H9 (cell line): ENCODE data around the gene CCNY. TPM values are rescaled to one million over a fixed set of nuclear protein-coding genes. Genes with fewer than 3 reads are reported as not detected.

Experiments used
- DNase-seq: peaks from one replicate; pipeline ENCODE4 v3.0.0-alpha.2; 2017
- H2AFZ ChIP-seq: one replicate; pipeline ENCODE4 v1.6.1; 2013; ENCODE audit warnings: mild to moderate bottlenecking, low read length, control low read depth, moderate library complexity
- H2AK5ac ChIP-seq: 2 replicates; pipeline ENCODE4 v1.6.1; 2013; ENCODE audit warnings: low read length, control low read depth, mixed read lengths; ENCODE audit not compliant: insufficient read length
- H2BK120ac ChIP-seq: one replicate; pipeline ENCODE4 v1.6.1; 2013; ENCODE audit warnings: low read depth, mild to moderate bottlenecking, low read length, control low read depth, inconsistent platforms; ENCODE audit not compliant: poor library complexity, severe bottlenecking
- H2BK12ac ChIP-seq: 2 replicates; pipeline ENCODE4 v1.6.1; 2013; ENCODE audit warnings: low read length, control low read depth, mixed read lengths, low read depth; ENCODE audit not compliant: insufficient read length
- H2BK15ac ChIP-seq: 2 replicates; pipeline ENCODE4 v1.6.1; 2013; ENCODE audit warnings: low read depth, low read length, control low read depth
- H2BK20ac ChIP-seq: one replicate; pipeline ENCODE4 v1.6.1; 2013; ENCODE audit warnings: low read depth, mild to moderate bottlenecking, low read length, control low read depth, inconsistent platforms; ENCODE audit not compliant: poor library complexity, severe bottlenecking
- H2BK5ac ChIP-seq: 2 replicates; pipeline ENCODE4 v1.6.1; 2013; ENCODE audit warnings: low read length, control low read depth, mixed read lengths; ENCODE audit not compliant: insufficient read length
- H3K14ac ChIP-seq: 2 replicates; pipeline ENCODE4 v1.6.1; 2013; ENCODE audit warnings: low read length, control low read depth; ENCODE audit not compliant: insufficient read depth
- H3K18ac ChIP-seq: 2 replicates; pipeline ENCODE4 v1.6.1; 2013; ENCODE audit warnings: low read depth, mild to moderate bottlenecking, mixed read lengths, low read length, control low read depth; ENCODE audit not compliant: insufficient read length
- H3K23ac ChIP-seq: 2 replicates; pipeline ENCODE4 v1.6.1; 2013; ENCODE audit warnings: low read length, control low read depth, mixed read lengths, low read depth; ENCODE audit not compliant: insufficient read length
- H3K23me2 ChIP-seq: 2 replicates; pipeline ENCODE4 v1.6.1; 2013; ENCODE audit warnings: low read depth, mild to moderate bottlenecking, mixed read lengths, low read length, control low read depth; ENCODE audit not compliant: insufficient read length, poor library complexity, severe bottlenecking
- H3K27ac ChIP-seq: 2 replicates; pipeline ENCODE4 v1.5.1; 2013; ENCODE audit warnings: low read length, control low read depth, mixed read lengths, low read depth; ENCODE audit not compliant: insufficient read length
- H3K27me3 ChIP-seq: 2 replicates; pipeline ENCODE4 v1.6.1; 2013; ENCODE audit warnings: low read length, control low read depth, inconsistent platforms; ENCODE audit not compliant: insufficient read depth
- H3K4ac ChIP-seq: 2 replicates; pipeline ENCODE4 v1.6.1; 2013; ENCODE audit warnings: low read depth, mild to moderate bottlenecking, control low read depth, inconsistent platforms, low read length, moderate library complexity
- H3K4me1 ChIP-seq: 2 replicates; pipeline ENCODE4 v1.6.1; 2013; ENCODE audit warnings: low read length, control low read depth, inconsistent platforms; ENCODE audit not compliant: insufficient read depth
- H3K4me2 ChIP-seq: 2 replicates; pipeline ENCODE4 v1.6.1; 2013; ENCODE audit warnings: low read length, control low read depth, mixed read lengths; ENCODE audit not compliant: insufficient read length, insufficient read depth
- H3K56ac ChIP-seq: 2 replicates; pipeline ENCODE4 v1.6.1; 2013; ENCODE audit warnings: low read depth, mild to moderate bottlenecking, mixed read lengths, low read length, control low read depth; ENCODE audit not compliant: insufficient read length
- H3K79me1 ChIP-seq: 2 replicates; pipeline ENCODE4 v1.6.1; 2013; ENCODE audit warnings: low read depth, mild to moderate bottlenecking, moderate library complexity, low read length, control low read depth, inconsistent platforms; ENCODE audit not compliant: insufficient read depth, poor library complexity, severe bottlenecking
- H3K79me2 ChIP-seq: 2 replicates; pipeline ENCODE4 v1.6.1; 2013; ENCODE audit warnings: low read length, control low read depth, inconsistent platforms; ENCODE audit not compliant: insufficient read depth
- H3K9ac ChIP-seq: 2 replicates; pipeline ENCODE4 v1.6.1; 2013; ENCODE audit warnings: low read length, control low read depth, mixed read lengths; ENCODE audit not compliant: insufficient read length; ENCODE audit errors: extremely low read depth
- H3K9me3 ChIP-seq: one replicate; pipeline ENCODE4 v1.6.1; 2013; ENCODE audit warnings: low read depth, low read length, inconsistent platforms; ENCODE audit not compliant: control insufficient read depth
- H3T11ph ChIP-seq: one replicate; pipeline ENCODE4 v1.6.1; 2013; ENCODE audit warnings: mild to moderate bottlenecking, low read length, control low read depth, inconsistent platforms
- H4K20me1 ChIP-seq: one replicate; pipeline ENCODE4 v1.6.1; 2013; ENCODE audit not compliant: control insufficient read depth, insufficient read length, insufficient read depth
- H4K5ac ChIP-seq: 2 replicates; pipeline ENCODE4 v1.6.1; 2013; ENCODE audit warnings: low read depth, mild to moderate bottlenecking, mixed read lengths, low read length, control low read depth; ENCODE audit not compliant: insufficient read length
- H4K8ac ChIP-seq: replicated peaks from 2 replicates; pipeline ENCODE4 v1.6.1; 2013; ENCODE audit warnings: low read length, control low read depth, mixed read lengths, low read depth; ENCODE audit not compliant: insufficient read length
- H4K91ac ChIP-seq: 2 replicates; pipeline ENCODE4 v1.6.1; 2013; ENCODE audit warnings: low read depth, mild to moderate bottlenecking, moderate library complexity, mixed read lengths, low read length, control low read depth; ENCODE audit not compliant: insufficient read length
- H3K27ac Mint-ChIP-seq, 3 experiments: 2 replicates in 2 of 3; 3 replicates in 1 of 3; pipeline ENCODE4 v1.8.0; 2020 to 2021; ENCODE audit warnings: mixed read lengths in 3 of 3, mild to moderate bottlenecking in 1 of 3, moderate library complexity in 1 of 3
- H3K27me3 Mint-ChIP-seq: 2 replicates; pipeline ENCODE4 v1.8.0; 2021; ENCODE audit warnings: low read depth, mild to moderate bottlenecking, moderate library complexity, mixed read lengths
- H3K36me3 Mint-ChIP-seq, 3 experiments: 2 replicates in 2 of 3; 3 replicates in 1 of 3; pipeline ENCODE4 v1.8.0; 2020 to 2021; ENCODE audit warnings: low read depth in 3 of 3, mixed read lengths in 3 of 3; ENCODE audit not compliant: insufficient read depth in 1 of 3
- H3K4me1 Mint-ChIP-seq, 2 experiments: 2 replicates each; pipeline ENCODE4 v1.8.0; 2020; ENCODE audit warnings: mixed read lengths in 2 of 2
- H3K4me3 Mint-ChIP-seq, 2 experiments: 2 replicates in 1 of 2; 3 replicates in 1 of 2; pipeline ENCODE4 v1.8.0; 2020 to 2021; ENCODE audit warnings: mild to moderate bottlenecking in 2 of 2, mixed read lengths in 2 of 2, moderate library complexity in 1 of 2
- H3K9me3 Mint-ChIP-seq, 2 experiments: 2 replicates in 1 of 2; 3 replicates in 1 of 2; pipeline ENCODE4 v1.8.0; 2020; ENCODE audit warnings: mild to moderate bottlenecking in 2 of 2, mixed read lengths in 2 of 2, moderate library complexity in 1 of 2
- CTCF ChIP-seq: fragments of 200-600 bp; sonication (generic); conservative IDR thresholded peaks from 3 replicates; pipeline ENCODE4 v1.8.0; 2021; ENCODE audit warnings: antibody characterized with exemption, mild to moderate bottlenecking
- WGBS: extraction: QIAGEN DNeasy Blood & Tissue Kit; methylation state at CpG from one replicate; pipeline ENCODE4 v1.1.7; 2013; ENCODE audit warnings: missing lambda C conversion rate, low lambda C conversion rate, mixed read lengths; ENCODE audit not compliant: insufficient read length; ENCODE audit errors: extremely low coverage; 5-methylcytosine and 5-hydroxymethylcytosine counted together
- total RNA-seq: library from RNA; stranded (reverse); gene quantifications from 2 replicates; pipeline ENCODE4 v1.2.1, GENCODE V29; 2021

The CCNY gene
- total RNA-seq, 1 experiment from 2014 or later = 62.1 TPM

GRCh38 chr10:35409094-35409582 lies 72.8 kb downstream of the CCNY start:
- no peak overlapping the region for H3K4me3 Mint-ChIP-seq

More at GRCh38 chr10:35409094-35409582, 72.8 kb downstream of the CCNY start:
- Histone ChIP-seq H2BK120ac (no peak overlapping the region), H2AK5ac (no peak overlapping the region), H2BK20ac (no peak overlapping the region), H3K79me2 (no peaks in the 10 kb centered on the region; the same call in 1 of the 2 replicates), H2AFZ (no peak overlapping the region), H3K18ac (no peak overlapping the region), H2BK5ac (no peak overlapping the region), H4K91ac (no peak overlapping the region), H3K27ac (no peak overlapping the region), H3K4me1 (peaks cover 11% of the 10 kb centered on the region), H3K9ac (no peak overlapping the region), H2BK15ac (no peak overlapping the region), H3K23ac (no peak overlapping the region), H3K4ac (no peak overlapping the region), H3K9me3 (no peaks in the 10 kb centered on the region), H3T11ph (no peak overlapping the region), H3K23me2 (no peaks in the 10 kb centered on the region), H4K20me1 (peaks cover 3% of the 10 kb centered on the region), H2BK12ac (no peak overlapping the region), H3K14ac (no peak overlapping the region), H3K56ac (no peak overlapping the region), H3K4me2 (no peak overlapping the region), H3K79me1 (no peaks in the 10 kb centered on the region), H4K8ac (no peak overlapping the region), H3K27me3 (no peaks in the 10 kb centered on the region), H4K5ac (no peak overlapping the region)
- Mint-ChIP-seq H3K36me3 (peaks cover 8 to 17% (median 15%) of the 10 kb centered on the region in 3 experiments), H3K9me3 (peaks cover 15 to 20% of the 10 kb centered on the region in 2 experiments), H3K4me1 (peaks cover 20 to 21% of the 10 kb centered on the region in 2 experiments), H3K27ac (no peak overlapping the region), H3K27me3 (no peaks in the 10 kb centered on the region; the same call in 1 of the 2 replicates)
- no peak for TF ChIP-seq CTCF
- WGBS = no CpG with 5 or more reads among the region's 2 CpGs
- DNase-seq = no peak
